GM23338 (cell line): Measurements from ENCODE around the gene SKA3. TPM values are rescaled to one million over a fixed set of nuclear protein-coding genes. Genes with fewer than 3 reads are reported as not detected.

ENCODE experiments used
- ATAC-seq: fragments of 200-7000 bp; cut with Tn5 transposase; 3 replicates; pipeline ENCODE4 v1.9.1; 2020
- DNase-seq: peaks from one replicate; pipeline ENCODE4 v3.0.0-alpha.2; 2015; ENCODE audit warnings: low spot score
- H2AFZ ChIP-seq: fragments of 200-600 bp; sonication (generic); 2 replicates; pipeline ENCODE4 v1.8.0; 2016; ENCODE audit warnings: antibody characterized with exemption, mild to moderate bottlenecking, moderate library complexity
- H3F3A ChIP-seq: fragments of 200-600 bp; sonication (generic); replicated peaks from 2 replicates; pipeline ENCODE4 v1.8.0; 2017; ENCODE audit warnings: antibody characterized with exemption, mixed run types, low read depth
- H3K27ac ChIP-seq: fragments of 200-600 bp; sonication (generic); 2 replicates; pipeline ENCODE4 v1.6.1; 2016; ENCODE audit warnings: low read depth
- H3K27me3 ChIP-seq: fragments of 200-600 bp; sonication (generic); 2 replicates; pipeline ENCODE4 v1.8.0; 2016; ENCODE audit warnings: mild to moderate bottlenecking, mixed run types, moderate library complexity; ENCODE audit not compliant: insufficient read depth
- H3K36me3 ChIP-seq: fragments of 200-600 bp; sonication (generic); 2 replicates; pipeline ENCODE4 v1.8.0; 2016; ENCODE audit warnings: mild to moderate bottlenecking; ENCODE audit not compliant: insufficient read depth
- H3K4me1 ChIP-seq: fragments of 200-600 bp; sonication (generic); 2 replicates; pipeline ENCODE4 v1.8.0; 2016; ENCODE audit warnings: mild to moderate bottlenecking, moderate library complexity; ENCODE audit not compliant: insufficient read depth
- H3K4me2 ChIP-seq: fragments of 200-600 bp; sonication (generic); 2 replicates; pipeline ENCODE4 v1.7.1; 2017; ENCODE audit warnings: mixed run types
- H3K4me3 ChIP-seq: fragments of 200-600 bp; sonication (generic); 2 replicates; pipeline ENCODE4 v1.6.1; 2016; ENCODE audit warnings: mixed run types
- H3K79me2 ChIP-seq: fragments of 200-600 bp; sonication (generic); replicated peaks from 2 replicates; pipeline ENCODE4 v1.8.0; 2017; ENCODE audit warnings: mild to moderate bottlenecking; ENCODE audit not compliant: insufficient read depth
- H3K9me2 ChIP-seq: fragments of 200-600 bp; sonication (generic); 2 replicates; pipeline ENCODE4 v1.8.0; 2017; ENCODE audit not compliant: insufficient read depth
- H4K20me1 ChIP-seq: fragments of 200-600 bp; sonication (generic); replicated peaks from 2 replicates; pipeline ENCODE4 v1.8.0; 2017; ENCODE audit warnings: mild to moderate bottlenecking; ENCODE audit not compliant: insufficient read depth
- H3K27ac Mint-ChIP-seq: 2 replicates; pipeline ENCODE4 v1.8.0; 2020; ENCODE audit warnings: inconsistent platforms, mild to moderate bottlenecking, moderate library complexity, mixed read lengths
- H3K27me3 Mint-ChIP-seq: 3 replicates; pipeline ENCODE4 v1.8.0; 2022; ENCODE audit warnings: low read depth, mild to moderate bottlenecking, moderate library complexity, mixed read lengths, inconsistent platforms; ENCODE audit not compliant: insufficient read depth, poor library complexity
- H3K36me3 Mint-ChIP-seq: 3 replicates; pipeline ENCODE4 v1.8.0; 2021; ENCODE audit warnings: low read depth, mild to moderate bottlenecking, inconsistent platforms, moderate library complexity, mixed read lengths
- H3K4me1 Mint-ChIP-seq: 3 replicates; pipeline ENCODE4 v1.8.0; 2020; ENCODE audit warnings: mild to moderate bottlenecking, inconsistent platforms, mixed read lengths
- H3K4me3 Mint-ChIP-seq: 3 replicates; pipeline ENCODE4 v1.8.0; 2021; ENCODE audit warnings: moderate library complexity, mild to moderate bottlenecking, inconsistent platforms, mixed read lengths
- H3K9me3 Mint-ChIP-seq: 3 replicates; pipeline ENCODE4 v1.8.0; 2020; ENCODE audit warnings: moderate library complexity, mild to moderate bottlenecking, inconsistent platforms, mixed read lengths
- CREB1 ChIP-seq: fragments of 250-450 bp; sonication (Bioruptor Pico); IDR thresholded peaks from 2 replicates; pipeline ENCODE4 v1.5.0; 2020; ENCODE audit warnings: low read depth, mild to moderate bottlenecking, moderate library complexity
- EZH2 ChIP-seq: fragments of 200-600 bp; sonication (generic); IDR thresholded peaks from one replicate; pipeline ENCODE4 v1.8.0; 2017; ENCODE audit warnings: antibody characterized with exemption, mild to moderate bottlenecking, low read depth; ENCODE audit not compliant: unreplicated experiment
- EZH2phosphoT487 ChIP-seq: fragments of 200-600 bp; sonication (generic); IDR thresholded peaks from one replicate; pipeline ENCODE4 v1.8.1; 2018; ENCODE audit warnings: antibody characterized with exemption; ENCODE audit not compliant: unreplicated experiment
- JUNB ChIP-seq: IDR thresholded peaks from one replicate; pipeline ENCODE4 v1.6.1; 2016; ENCODE audit warnings: antibody characterized with exemption; ENCODE audit not compliant: unreplicated experiment
- NANOG ChIP-seq: IDR thresholded peaks from 2 replicates; pipeline ENCODE4 v1.6.1; 2016; ENCODE audit warnings: antibody characterized with exemption, borderline replicate concordance
- POLR2AphosphoS5 ChIP-seq: IDR thresholded peaks from 2 replicates; pipeline ENCODE4 v1.6.1; 2016; ENCODE audit warnings: antibody characterized with exemption, low read depth
- STAT1 ChIP-seq: IDR thresholded peaks from one replicate; pipeline ENCODE4 v1.6.1; 2016; ENCODE audit warnings: antibody characterized with exemption; ENCODE audit not compliant: unreplicated experiment
- ZNF114 ChIP-seq: fragments of 250-450 bp; sonication (Bioruptor Pico); IDR thresholded peaks from 2 replicates; pipeline ENCODE4 v1.5.0; 2020; ENCODE audit warnings: mild to moderate bottlenecking, moderate library complexity
- ZNF331 ChIP-seq: fragments of 250-450 bp; sonication (Bioruptor Pico); IDR thresholded peaks from 2 replicates; pipeline ENCODE4 v1.5.0; 2020; ENCODE audit warnings: low read depth, mild to moderate bottlenecking, moderate library complexity
- polyA plus RNA-seq: library from polyadenylated mRNA; unstranded; fragments of >200 nt; fragmentation: Nextera tagmentation; extraction: Ambion mirVana; gene quantifications from 2 replicates; pipeline ENCODE4 v1.2.1, GENCODE V29; 2016
- total RNA-seq: library from RNA; depleted of rRNA; stranded (reverse); fragments of >200 nt; shearing (Covaris generic); gene quantifications from 2 replicates; pipeline ENCODE4 v1.2.3, GENCODE V29; 2014
- TF ChIP-seq, protein P1 (sequence below): IDR thresholded peaks from one replicate; pipeline ENCODE4 v1.6.1; 2018; ENCODE audit warnings: antibody characterized with exemption; ENCODE audit not compliant: unreplicated experiment
- TF ChIP-seq, protein P2 (sequence below): fragments of 250-450 bp; sonication (Bioruptor Pico); IDR thresholded peaks from 2 replicates; pipeline ENCODE4 v1.5.0; 2020; ENCODE audit warnings: mild to moderate bottlenecking, moderate library complexity
- TF ChIP-seq, protein P3 (sequence below), 2 experiments: fragments of 200-600 bp in 1 of 2; sonication (generic) in 1 of 2; conservative IDR thresholded peaks; 2 replicates each; pipeline versions ENCODE4 v1.5.1 to v1.6.1; 2016 to 2017; ENCODE audit warnings: antibody characterized with exemption in 2 of 2, low read depth in 2 of 2, mild to moderate bottlenecking in 2 of 2, moderate library complexity in 1 of 2
- TF ChIP-seq, protein P4 (sequence below): IDR thresholded peaks from 2 replicates; pipeline ENCODE4 v1.6.1; 2016; ENCODE audit warnings: antibody characterized with exemption

The SKA3 gene
- total and polyA plus RNA-seq, 2 experiments from 2014 or later: 65.9 to 179 TPM

DNA sequence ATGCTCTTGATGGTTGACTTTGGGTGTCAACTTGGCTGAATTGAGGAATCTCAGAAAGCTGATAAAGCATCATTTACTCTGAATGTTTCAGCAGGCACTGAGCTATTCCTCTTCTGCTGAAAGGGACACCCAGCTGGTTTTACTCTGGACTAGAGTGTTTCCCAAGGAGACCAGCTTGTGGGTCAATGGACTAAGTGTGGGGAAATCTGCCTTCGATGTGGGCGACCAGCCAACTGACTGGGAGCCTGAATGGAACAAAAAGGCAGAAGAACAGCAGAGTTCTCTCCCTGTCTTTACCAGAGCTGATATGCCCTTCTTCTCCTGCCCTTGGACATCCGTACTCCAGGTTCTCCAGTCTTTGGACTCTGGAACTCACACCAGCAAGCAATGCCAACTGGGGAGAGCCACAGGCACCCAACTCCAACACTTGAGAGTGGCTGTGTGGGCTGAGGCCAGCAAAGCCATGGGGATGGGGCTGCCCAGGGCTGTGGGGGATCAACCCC is 32.4 kb upstream of the SKA3 start:
- Histone ChIP-seq H3K36me3 (no peaks in the 10 kb centered on the region), H3K79me2 (no peaks in the 10 kb centered on the region), H3F3A (peaks cover 11% of the 10 kb centered on the region), H3K27me3 (no peaks in the 10 kb centered on the region), H3K4me1 (no peaks in the 10 kb centered on the region), H3K27ac (no peak overlapping the region), H3K4me3 (no peak overlapping the region), H2AFZ (no peak overlapping the region), H4K20me1 (no peaks in the 10 kb centered on the region), H3K4me2 (no peak overlapping the region), H3K9me2 (0 out of 2 replicates have a peak, but pooled peaks cover 4% of the 10 kb centered on the region)
- TF ChIP-seq EZH2 (no peak), CREB1 (CRISPR knock-in tag) (no peak), EZH2phosphoT487 (no peak), JUNB (no peak), STAT1 (no peak), ZNF331 (no peak), POLR2AphosphoS5 (no peak), ZNF114 (CRISPR knock-in tag) (no peak), NANOG (no peak)
- TF ChIP-seq, protein P1, sequence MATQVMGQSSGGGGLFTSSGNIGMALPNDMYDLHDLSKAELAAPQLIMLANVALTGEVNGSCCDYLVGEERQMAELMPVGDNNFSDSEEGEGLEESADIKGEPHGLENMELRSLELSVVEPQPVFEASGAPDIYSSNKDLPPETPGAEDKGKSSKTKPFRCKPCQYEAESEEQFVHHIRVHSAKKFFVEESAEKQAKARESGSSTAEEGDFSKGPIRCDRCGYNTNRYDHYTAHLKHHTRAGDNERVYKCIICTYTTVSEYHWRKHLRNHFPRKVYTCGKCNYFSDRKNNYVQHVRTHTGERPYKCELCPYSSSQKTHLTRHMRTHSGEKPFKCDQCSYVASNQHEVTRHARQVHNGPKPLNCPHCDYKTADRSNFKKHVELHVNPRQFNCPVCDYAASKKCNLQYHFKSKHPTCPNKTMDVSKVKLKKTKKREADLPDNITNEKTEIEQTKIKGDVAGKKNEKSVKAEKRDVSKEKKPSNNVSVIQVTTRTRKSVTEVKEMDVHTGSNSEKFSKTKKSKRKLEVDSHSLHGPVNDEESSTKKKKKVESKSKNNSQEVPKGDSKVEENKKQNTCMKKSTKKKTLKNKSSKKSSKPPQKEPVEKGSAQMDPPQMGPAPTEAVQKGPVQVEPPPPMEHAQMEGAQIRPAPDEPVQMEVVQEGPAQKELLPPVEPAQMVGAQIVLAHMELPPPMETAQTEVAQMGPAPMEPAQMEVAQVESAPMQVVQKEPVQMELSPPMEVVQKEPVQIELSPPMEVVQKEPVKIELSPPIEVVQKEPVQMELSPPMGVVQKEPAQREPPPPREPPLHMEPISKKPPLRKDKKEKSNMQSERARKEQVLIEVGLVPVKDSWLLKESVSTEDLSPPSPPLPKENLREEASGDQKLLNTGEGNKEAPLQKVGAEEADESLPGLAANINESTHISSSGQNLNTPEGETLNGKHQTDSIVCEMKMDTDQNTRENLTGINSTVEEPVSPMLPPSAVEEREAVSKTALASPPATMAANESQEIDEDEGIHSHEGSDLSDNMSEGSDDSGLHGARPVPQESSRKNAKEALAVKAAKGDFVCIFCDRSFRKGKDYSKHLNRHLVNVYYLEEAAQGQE: no peak
- TF ChIP-seq, protein P2, sequence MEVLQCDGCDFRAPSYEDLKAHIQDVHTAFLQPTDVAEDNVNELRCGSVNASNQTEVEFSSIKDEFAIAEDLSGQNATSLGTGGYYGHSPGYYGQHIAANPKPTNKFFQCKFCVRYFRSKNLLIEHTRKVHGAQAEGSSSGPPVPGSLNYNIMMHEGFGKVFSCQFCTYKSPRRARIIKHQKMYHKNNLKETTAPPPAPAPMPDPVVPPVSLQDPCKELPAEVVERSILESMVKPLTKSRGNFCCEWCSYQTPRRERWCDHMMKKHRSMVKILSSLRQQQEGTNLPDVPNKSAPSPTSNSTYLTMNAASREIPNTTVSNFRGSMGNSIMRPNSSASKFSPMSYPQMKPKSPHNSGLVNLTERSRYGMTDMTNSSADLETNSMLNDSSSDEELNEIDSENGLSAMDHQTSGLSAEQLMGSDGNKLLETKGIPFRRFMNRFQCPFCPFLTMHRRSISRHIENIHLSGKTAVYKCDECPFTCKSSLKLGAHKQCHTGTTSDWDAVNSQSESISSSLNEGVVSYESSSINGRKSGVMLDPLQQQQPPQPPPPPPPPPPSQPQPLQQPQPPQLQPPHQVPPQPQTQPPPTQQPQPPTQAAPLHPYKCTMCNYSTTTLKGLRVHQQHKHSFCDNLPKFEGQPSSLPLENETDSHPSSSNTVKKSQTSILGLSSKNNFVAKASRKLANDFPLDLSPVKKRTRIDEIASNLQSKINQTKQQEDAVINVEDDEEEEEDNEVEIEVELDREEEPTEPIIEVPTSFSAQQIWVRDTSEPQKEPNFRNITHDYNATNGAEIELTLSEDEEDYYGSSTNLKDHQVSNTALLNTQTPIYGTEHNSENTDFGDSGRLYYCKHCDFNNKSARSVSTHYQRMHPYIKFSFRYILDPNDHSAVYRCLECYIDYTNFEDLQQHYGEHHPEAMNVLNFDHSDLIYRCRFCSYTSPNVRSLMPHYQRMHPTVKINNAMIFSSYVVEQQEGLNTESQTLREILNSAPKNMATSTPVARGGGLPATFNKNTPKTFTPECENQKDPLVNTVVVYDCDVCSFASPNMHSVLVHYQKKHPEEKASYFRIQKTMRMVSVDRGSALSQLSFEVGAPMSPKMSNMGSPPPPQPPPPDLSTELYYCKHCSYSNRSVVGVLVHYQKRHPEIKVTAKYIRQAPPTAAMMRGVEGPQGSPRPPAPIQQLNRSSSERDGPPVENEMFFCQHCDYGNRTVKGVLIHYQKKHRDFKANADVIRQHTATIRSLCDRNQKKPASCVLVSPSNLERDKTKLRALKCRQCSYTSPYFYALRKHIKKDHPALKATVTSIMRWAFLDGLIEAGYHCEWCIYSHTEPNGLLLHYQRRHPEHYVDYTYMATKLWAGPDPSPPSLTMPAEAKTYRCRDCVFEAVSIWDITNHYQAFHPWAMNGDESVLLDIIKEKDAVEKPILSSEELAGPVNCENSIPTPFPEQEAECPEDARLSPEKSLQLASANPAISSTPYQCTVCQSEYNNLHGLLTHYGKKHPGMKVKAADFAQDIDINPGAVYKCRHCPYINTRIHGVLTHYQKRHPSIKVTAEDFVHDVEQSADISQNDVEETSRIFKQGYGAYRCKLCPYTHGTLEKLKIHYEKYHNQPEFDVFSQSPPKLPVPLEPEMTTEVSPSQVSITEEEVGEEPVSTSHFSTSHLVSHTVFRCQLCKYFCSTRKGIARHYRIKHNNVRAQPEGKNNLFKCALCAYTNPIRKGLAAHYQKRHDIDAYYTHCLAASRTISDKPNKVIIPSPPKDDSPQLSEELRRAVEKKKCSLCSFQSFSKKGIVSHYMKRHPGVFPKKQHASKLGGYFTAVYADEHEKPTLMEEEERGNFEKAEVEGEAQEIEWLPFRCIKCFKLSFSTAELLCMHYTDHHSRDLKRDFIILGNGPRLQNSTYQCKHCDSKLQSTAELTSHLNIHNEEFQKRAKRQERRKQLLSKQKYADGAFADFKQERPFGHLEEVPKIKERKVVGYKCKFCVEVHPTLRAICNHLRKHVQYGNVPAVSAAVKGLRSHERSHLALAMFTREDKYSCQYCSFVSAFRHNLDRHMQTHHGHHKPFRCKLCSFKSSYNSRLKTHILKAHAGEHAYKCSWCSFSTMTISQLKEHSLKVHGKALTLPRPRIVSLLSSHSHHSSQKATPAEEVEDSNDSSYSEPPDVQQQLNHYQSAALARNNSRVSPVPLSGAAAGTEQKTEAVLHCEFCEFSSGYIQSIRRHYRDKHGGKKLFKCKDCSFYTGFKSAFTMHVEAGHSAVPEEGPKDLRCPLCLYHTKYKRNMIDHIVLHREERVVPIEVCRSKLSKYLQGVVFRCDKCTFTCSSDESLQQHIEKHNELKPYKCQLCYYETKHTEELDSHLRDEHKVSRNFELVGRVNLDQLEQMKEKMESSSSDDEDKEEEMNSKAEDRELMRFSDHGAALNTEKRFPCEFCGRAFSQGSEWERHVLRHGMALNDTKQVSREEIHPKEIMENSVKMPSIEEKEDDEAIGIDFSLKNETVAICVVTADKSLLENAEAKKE (CRISPR knock-in tag): no peak
- TF ChIP-seq, protein P3, sequence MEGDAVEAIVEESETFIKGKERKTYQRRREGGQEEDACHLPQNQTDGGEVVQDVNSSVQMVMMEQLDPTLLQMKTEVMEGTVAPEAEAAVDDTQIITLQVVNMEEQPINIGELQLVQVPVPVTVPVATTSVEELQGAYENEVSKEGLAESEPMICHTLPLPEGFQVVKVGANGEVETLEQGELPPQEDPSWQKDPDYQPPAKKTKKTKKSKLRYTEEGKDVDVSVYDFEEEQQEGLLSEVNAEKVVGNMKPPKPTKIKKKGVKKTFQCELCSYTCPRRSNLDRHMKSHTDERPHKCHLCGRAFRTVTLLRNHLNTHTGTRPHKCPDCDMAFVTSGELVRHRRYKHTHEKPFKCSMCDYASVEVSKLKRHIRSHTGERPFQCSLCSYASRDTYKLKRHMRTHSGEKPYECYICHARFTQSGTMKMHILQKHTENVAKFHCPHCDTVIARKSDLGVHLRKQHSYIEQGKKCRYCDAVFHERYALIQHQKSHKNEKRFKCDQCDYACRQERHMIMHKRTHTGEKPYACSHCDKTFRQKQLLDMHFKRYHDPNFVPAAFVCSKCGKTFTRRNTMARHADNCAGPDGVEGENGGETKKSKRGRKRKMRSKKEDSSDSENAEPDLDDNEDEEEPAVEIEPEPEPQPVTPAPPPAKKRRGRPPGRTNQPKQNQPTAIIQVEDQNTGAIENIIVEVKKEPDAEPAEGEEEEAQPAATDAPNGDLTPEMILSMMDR (conservative IDR thresholded peaks at IDR 0.05; ENCODE audit: low read depth in 2 of 2): no peak
- TF ChIP-seq, protein P4, sequence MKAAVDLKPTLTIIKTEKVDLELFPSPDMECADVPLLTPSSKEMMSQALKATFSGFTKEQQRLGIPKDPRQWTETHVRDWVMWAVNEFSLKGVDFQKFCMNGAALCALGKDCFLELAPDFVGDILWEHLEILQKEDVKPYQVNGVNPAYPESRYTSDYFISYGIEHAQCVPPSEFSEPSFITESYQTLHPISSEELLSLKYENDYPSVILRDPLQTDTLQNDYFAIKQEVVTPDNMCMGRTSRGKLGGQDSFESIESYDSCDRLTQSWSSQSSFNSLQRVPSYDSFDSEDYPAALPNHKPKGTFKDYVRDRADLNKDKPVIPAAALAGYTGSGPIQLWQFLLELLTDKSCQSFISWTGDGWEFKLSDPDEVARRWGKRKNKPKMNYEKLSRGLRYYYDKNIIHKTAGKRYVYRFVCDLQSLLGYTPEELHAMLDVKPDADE: no peak
- peaks cover 51% of the 10 kb centered on the region for H3K9me3 Mint-ChIP-seq
- no peak overlapping the region for H3K4me3 Mint-ChIP-seq
- no peak for DNase-seq
- H3K36me3 Mint-ChIP-seq: peaks cover 23% of the 10 kb centered on the region
- no peak for ATAC-seq
- no peak overlapping the region for H3K27ac Mint-ChIP-seq
- H3K4me1 Mint-ChIP-seq: no peaks in the 10 kb centered on the region
- H3K27me3 Mint-ChIP-seq: peaks cover 14% of the 10 kb centered on the region
